Neural cell (in vitro differentiated cells): ENCODE results near the gene OSBPL2. TPM values are rescaled to one million over a fixed set of nuclear protein-coding genes. Genes with fewer than 3 reads are reported as not detected.

Source experiments
- H2AFZ ChIP-seq: fragments of 200-600, 300-800 bp; sonication (generic), shearing (Covaris generic); 2 replicates; pipeline ENCODE4 v1.6.0; 2014; ENCODE audit warnings: low read depth, mild to moderate bottlenecking, antibody characterized with exemption, low read length, moderate library complexity
- H3F3A ChIP-seq: fragments of 200-600 bp; shearing (Covaris generic); 2 replicates; pipeline ENCODE4 v1.6.1; 2016; ENCODE audit warnings: mild to moderate bottlenecking, moderate library complexity, mixed read lengths, antibody characterized with exemption, low read length; ENCODE audit not compliant: insufficient read depth, poor library complexity, severe bottlenecking
- H3K27ac ChIP-seq: fragments of 200-600, 300-800 bp; sonication (generic), shearing (Covaris generic); 2 replicates; pipeline ENCODE4 v1.5.1; 2014; ENCODE audit warnings: mild to moderate bottlenecking, low read length, moderate library complexity
- H3K27me3 ChIP-seq: fragments of 300-800, 200-600 bp; sonication (generic), shearing (Covaris generic); 2 replicates; pipeline ENCODE4 v1.6.0; 2014; ENCODE audit warnings: mild to moderate bottlenecking, low read depth, low read length, moderate library complexity; ENCODE audit not compliant: insufficient read depth
- H3K36me3 ChIP-seq: fragments of 300-800, 200-600 bp; sonication (generic), shearing (Covaris generic); 2 replicates; pipeline ENCODE4 v1.5.1; 2014; ENCODE audit warnings: mild to moderate bottlenecking, antibody characterized with exemption, low read length, moderate library complexity; ENCODE audit not compliant: insufficient read depth
- H3K4me2 ChIP-seq: fragments of 300-800, 200-600 bp; sonication (generic), shearing (Covaris generic); 2 replicates; pipeline ENCODE4 v1.6.0; 2014; ENCODE audit warnings: mild to moderate bottlenecking, low read length
- H3K4me3 ChIP-seq: fragments of 300-800, 200-600 bp; sonication (generic), shearing (Covaris generic); 2 replicates; pipeline ENCODE4 v1.5.1; 2014; ENCODE audit warnings: mild to moderate bottlenecking, low read length, moderate library complexity
- H3K79me2 ChIP-seq: fragments of 200-600 bp; shearing (Covaris generic); replicated peaks from 2 replicates; pipeline ENCODE4 v1.6.0; 2014; ENCODE audit warnings: mild to moderate bottlenecking, low read length, moderate library complexity; ENCODE audit not compliant: insufficient read depth
- H3K9ac ChIP-seq: fragments of 300-800, 200-600 bp; sonication (generic), shearing (Covaris generic); 2 replicates; pipeline ENCODE4 v1.6.1; 2016; ENCODE audit warnings: mild to moderate bottlenecking, low read length, mixed read lengths
- H3K9me2 ChIP-seq: fragments of 200-600 bp; shearing (Covaris generic); 2 replicates; pipeline ENCODE4 v1.6.1; 2016; ENCODE audit warnings: mild to moderate bottlenecking, low read length, mixed read lengths; ENCODE audit not compliant: insufficient read depth
- H3K9me3 ChIP-seq: fragments of 200-600, 300-800 bp; sonication (generic), shearing (Covaris generic); 2 replicates; pipeline ENCODE4 v1.6.1; 2016; ENCODE audit warnings: mild to moderate bottlenecking, mixed run types, low read length, moderate library complexity, mixed read lengths
- H4K20me1 ChIP-seq: fragments of 200-600 bp; shearing (Covaris generic); 2 replicates; pipeline ENCODE4 v1.6.1; 2016; ENCODE audit warnings: mild to moderate bottlenecking, mixed run types; ENCODE audit not compliant: insufficient read depth
- CTCF ChIP-seq: fragments of 450-650 bp; IDR thresholded peaks from 2 replicates; pipeline ENCODE4 v1.5.1; 2014; ENCODE audit warnings: antibody characterized with exemption, mild to moderate bottlenecking, moderate library complexity; ENCODE audit not compliant: poor library complexity, severe bottlenecking
- EP300 ChIP-seq: fragments of 450-650 bp; conservative IDR thresholded peaks from 2 replicates; pipeline ENCODE4 v1.6.1; 2014; ENCODE audit warnings: antibody characterized with exemption, mild to moderate bottlenecking, moderate library complexity; ENCODE audit not compliant: poor library complexity, severe bottlenecking
- EZH2 ChIP-seq: fragments of 200-600, 300-800 bp; shearing (Covaris generic), sonication (generic); IDR thresholded peaks from 2 replicates; pipeline ENCODE4 v1.6.1; 2014; ENCODE audit warnings: antibody characterized with exemption, low read length, borderline replicate concordance, mild to moderate bottlenecking; ENCODE audit not compliant: insufficient read depth, poor library complexity, severe bottlenecking
- MXI1 ChIP-seq: fragments of 450-650 bp; conservative IDR thresholded peaks from 2 replicates; pipeline ENCODE4 v1.6.1; 2014; ENCODE audit warnings: antibody characterized with exemption, mild to moderate bottlenecking; ENCODE audit not compliant: poor library complexity, severe bottlenecking
- POLR2AphosphoS5 ChIP-seq: IDR thresholded peaks from 2 replicates; pipeline ENCODE4 v1.6.1; 2012
- RAD21 ChIP-seq: fragments of 450-650 bp; conservative IDR thresholded peaks from 2 replicates; pipeline ENCODE4 v1.6.1; 2014; ENCODE audit warnings: antibody characterized with exemption, mild to moderate bottlenecking, moderate library complexity
- REST ChIP-seq: IDR thresholded peaks from 2 replicates; pipeline ENCODE4 v1.6.1; 2012; ENCODE audit warnings: borderline replicate concordance
- SMC3 ChIP-seq: fragments of 450-650 bp; conservative IDR thresholded peaks from 2 replicates; pipeline ENCODE4 v1.6.1; 2014; ENCODE audit warnings: antibody characterized with exemption, mild to moderate bottlenecking, moderate library complexity; ENCODE audit not compliant: poor library complexity
- TAF1 ChIP-seq: IDR thresholded peaks from 2 replicates; pipeline ENCODE4 v1.6.1; 2012; ENCODE audit warnings: low read depth
- polyA plus RNA-seq: library from polyadenylated mRNA; depleted of rRNA; stranded (reverse); fragments of >200 nt; gene quantifications from 2 replicates; pipeline ENCODE4 v1.2.3, GENCODE V29; 2014

Gene OSBPL2
- polyA plus RNA-seq, 1 donor from 2014 or later: 41.5 TPM

GRCh38 chr20:62327726-62328495 is 89.6 kb downstream of the OSBPL2 start:
- no peaks in the 10 kb centered on the region for H3K36me3 ChIP-seq
- TF ChIP-seq SMC3 (no peak), MXI1 (no peak)

GRCh38 chr20:62328684-62329388 is 90.5 kb downstream of the OSBPL2 start:
- TF ChIP-seq RAD21: no peak
- TF ChIP-seq TAF1: no peak
- TF ChIP-seq REST: no peak
- TF ChIP-seq EP300: no peak
- TF ChIP-seq MXI1: no peak
- no peak for TF ChIP-seq EZH2
- TF ChIP-seq POLR2AphosphoS5: no peak
- TF ChIP-seq CTCF: no peak
- no peak for TF ChIP-seq SMC3
- Histone ChIP-seq H3K9me3 (no peaks in the 10 kb centered on the region), H3K4me3 (no peak overlapping the region), H2AFZ (no peak overlapping the region), H3K9me2 (no peaks in the 10 kb centered on the region), H3K9ac (no peak overlapping the region), H3K27ac (no peak overlapping the region), H3K36me3 (no peaks in the 10 kb centered on the region), H3K79me2 (no peaks in the 10 kb centered on the region), H3F3A (no peaks in the 10 kb centered on the region), H3K27me3 (no peaks in the 10 kb centered on the region), H3K4me2 (no peak overlapping the region), H4K20me1 (no peaks in the 10 kb centered on the region)

More at GRCh38 chr20:62327726-62328495, 89.6 kb downstream of the OSBPL2 start:
- H2AFZ ChIP-seq: no peak overlapping the region
- no peak overlapping the region for H3K4me3 ChIP-seq
- no peaks in the 10 kb centered on the region for H3K79me2 ChIP-seq
- H3F3A ChIP-seq: no peaks in the 10 kb centered on the region
- no peaks in the 10 kb centered on the region for H4K20me1 ChIP-seq
- H3K9me3 ChIP-seq: no peaks in the 10 kb centered on the region
- H3K4me2 ChIP-seq: no peak overlapping the region
- no peak overlapping the region for H3K27ac ChIP-seq
- no peak overlapping the region for H3K9ac ChIP-seq
- no peaks in the 10 kb centered on the region for H3K9me2 ChIP-seq
- no peaks in the 10 kb centered on the region for H3K27me3 ChIP-seq
